ENCODE results near the gene DBNDD1.
"Not testable (repeated sequence)": the region's sequence is repeated elsewhere in the genome, so short reads cannot be mapped to it uniquely, and the experiment has no call there.

Gene DBNDD1, protein sequence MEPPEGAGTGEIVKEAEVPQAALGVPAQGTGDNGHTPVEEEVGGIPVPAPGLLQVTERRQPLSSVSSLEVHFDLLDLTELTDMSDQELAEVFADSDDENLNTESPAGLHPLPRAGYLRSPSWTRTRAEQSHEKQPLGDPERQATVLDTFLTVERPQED

DNA sequence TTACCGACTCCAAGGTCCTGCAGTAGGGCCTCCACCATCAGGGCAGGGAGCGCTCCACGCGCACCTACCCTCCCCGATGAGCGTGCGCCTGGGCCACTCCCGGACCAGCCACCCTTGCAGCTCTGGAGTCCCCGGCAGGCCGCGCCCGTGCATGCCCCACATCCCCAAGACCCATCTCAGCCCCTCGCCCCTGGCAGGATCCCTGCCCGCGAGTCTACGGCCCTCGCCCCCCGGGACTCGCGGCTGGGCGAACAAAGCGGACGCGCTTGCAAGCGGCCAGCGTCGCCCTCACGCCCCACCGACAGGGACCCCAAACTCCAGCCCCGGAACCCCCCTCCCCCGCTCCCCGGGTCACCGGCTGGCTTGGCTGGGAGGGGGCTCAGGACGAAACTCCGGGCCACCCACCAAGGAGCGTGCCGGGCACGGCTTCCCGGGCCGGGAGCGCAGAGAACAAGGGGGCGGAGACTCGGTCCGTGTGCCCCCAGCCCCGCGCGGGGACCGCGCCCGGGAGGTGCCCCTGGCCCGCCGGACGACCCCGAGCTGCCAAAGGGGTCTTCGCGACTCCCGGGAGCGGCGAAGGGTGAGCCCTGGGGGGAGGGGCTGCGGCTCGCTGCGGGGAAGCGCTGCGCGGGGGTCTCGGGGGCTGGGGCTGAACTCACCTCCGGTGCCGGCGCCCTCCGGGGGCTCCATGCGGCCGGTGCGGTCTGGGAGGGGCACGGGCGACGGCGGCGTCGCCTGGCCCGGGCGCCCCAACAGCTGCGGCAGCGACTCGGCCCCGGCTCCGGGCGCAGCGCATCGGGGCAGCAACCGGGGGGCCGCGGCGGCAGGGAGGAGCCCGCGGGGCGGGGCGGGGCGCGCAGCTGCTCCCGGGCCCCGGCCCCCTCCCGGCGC is at the start of gene DBNDD1:
Gene DBNDD1, minus strand, starts transcription at position 805 of the 891 bp plus-strand sequence. Its CDS starts 115 bp downstream, at position 690.
- TF ChIP-seq, protein P1, sequence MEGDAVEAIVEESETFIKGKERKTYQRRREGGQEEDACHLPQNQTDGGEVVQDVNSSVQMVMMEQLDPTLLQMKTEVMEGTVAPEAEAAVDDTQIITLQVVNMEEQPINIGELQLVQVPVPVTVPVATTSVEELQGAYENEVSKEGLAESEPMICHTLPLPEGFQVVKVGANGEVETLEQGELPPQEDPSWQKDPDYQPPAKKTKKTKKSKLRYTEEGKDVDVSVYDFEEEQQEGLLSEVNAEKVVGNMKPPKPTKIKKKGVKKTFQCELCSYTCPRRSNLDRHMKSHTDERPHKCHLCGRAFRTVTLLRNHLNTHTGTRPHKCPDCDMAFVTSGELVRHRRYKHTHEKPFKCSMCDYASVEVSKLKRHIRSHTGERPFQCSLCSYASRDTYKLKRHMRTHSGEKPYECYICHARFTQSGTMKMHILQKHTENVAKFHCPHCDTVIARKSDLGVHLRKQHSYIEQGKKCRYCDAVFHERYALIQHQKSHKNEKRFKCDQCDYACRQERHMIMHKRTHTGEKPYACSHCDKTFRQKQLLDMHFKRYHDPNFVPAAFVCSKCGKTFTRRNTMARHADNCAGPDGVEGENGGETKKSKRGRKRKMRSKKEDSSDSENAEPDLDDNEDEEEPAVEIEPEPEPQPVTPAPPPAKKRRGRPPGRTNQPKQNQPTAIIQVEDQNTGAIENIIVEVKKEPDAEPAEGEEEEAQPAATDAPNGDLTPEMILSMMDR (IDR thresholded peaks at IDR 0.05; ENCODE audit: control extremely low read depth, extremely low read depth, low read depth, missing control alignments), result no peak
- DNase-seq (ENCODE audit: extremely low spot score), result no peak
- ChIA-PET CTCF (interaction anchor here (0.8 to 1.5 kb wide), 6 partner anchors 10 to 69 kb away, joined by 3 to 5 read pairs (median 3); no protein-coding TSS in a partner anchor), POLR2A (no interaction called here)

DNA sequence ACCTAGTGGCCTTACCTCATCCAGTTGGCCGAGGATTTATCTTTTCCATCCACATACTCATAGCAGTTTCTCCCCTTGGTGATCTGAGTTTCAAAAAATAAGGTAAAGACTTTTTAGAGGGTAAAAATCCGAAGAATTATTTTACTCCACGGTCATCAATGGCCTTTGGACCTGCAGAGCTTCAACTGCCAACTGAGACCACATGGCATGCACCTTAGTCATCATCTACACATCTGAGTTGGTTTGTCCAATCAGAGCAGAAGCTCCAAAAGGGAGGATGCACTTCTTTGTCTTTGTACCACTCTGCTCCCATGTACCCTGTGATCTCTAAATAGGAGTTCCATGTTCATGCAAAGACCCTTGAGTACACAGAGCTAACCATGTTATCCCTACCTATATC is 42.2 kb upstream of the DBNDD1 start:
- TF ChIP-seq, protein P1 (IDR thresholded peaks at IDR 0.05; ENCODE audit: control extremely low read depth, extremely low read depth, low read depth, missing control alignments), result no peak
- POLR2A ChIA-PET, result no interaction called here
- CTCF ChIA-PET, result interaction anchor here (1.9 kb wide), 1 partner anchor 20 kb away, joined by 9 read pairs; no protein-coding TSS in a partner anchor
- no peak for DNase-seq (ENCODE audit: extremely low spot score)

DNA sequence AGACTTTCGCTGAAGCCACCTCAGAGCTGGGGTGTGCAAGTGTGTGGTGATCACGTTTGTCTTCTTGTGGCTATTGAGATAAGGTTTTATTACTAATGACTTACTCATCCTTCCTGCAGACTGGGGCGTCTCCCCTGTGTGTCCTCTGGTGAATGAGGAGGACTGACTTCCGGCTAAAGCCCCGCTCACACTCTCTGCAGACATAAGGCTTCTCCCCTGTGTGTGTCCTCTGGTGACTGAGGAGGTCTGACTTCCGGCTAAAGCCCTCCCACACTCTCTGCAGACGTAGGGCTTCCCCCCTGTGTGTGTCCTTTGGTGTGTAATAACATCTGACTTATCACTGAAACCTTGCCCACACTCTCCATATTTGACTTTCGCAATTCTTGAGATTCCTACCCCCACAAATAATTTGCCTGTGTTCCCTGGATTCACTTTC is 38.5 kb upstream of the DBNDD1 start:
- ChIA-PET POLR2A (no interaction called here), CTCF (no interaction called here)
- TF ChIP-seq, protein P1 (IDR thresholded peaks at IDR 0.05; ENCODE audit: control extremely low read depth, extremely low read depth, low read depth, missing control alignments), result no peak
- peak; percentile 29 for DNase-seq (ENCODE audit: extremely low spot score)

DNA sequence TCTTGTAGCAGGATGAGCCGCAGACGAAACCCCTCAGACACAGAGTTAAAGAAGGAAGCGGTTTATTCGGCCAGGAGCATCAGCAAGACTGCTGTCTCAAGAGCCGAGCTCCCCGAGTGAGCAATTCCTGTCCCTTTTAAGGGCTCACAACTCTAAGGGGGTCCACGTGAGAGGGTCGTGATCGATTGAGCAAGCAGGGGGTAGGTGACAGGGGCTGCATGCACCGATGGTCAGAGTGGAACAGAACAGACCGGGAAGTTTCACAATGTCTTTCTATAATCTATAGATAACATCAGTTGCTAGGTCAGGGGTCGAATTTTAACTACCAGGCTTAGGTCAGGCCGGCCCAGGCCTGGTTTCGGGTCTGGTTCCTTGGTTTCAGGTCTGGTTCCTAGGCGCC is 37.3 kb upstream of the DBNDD1 start:
- POLR2A ChIA-PET; DNase-seq (ENCODE audit: extremely low spot score): not testable (repeated sequence)
- CTCF ChIA-PET, result interaction anchor here (1.0 kb wide), 1 partner anchor 26 kb away, joined by 3 read pairs; no protein-coding TSS in a partner anchor

DNA sequence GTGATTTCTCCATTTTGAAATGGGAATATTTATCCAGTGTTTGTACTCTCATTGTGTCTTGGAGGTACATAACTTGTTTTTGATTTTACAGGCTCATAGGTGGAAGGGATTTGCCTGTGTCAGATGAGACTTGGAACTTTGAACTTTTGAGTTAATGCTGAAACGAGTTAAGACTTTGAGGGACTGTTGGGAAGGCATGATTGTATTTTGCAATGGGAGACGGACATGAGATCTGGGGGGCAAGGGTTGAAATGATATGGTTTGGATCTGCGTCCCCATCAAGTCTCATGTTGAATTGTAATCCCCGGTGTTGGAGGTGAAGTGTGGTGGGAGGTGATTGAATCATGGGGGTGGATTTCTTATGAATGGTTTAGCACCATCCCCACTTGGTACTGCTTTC is 36.1 kb upstream of the DBNDD1 start:
- POLR2A ChIA-PET, result no interaction called here
- CTCF ChIA-PET, result interaction anchor here (1.0 kb wide), 1 partner anchor 27 kb away, joined by 3 read pairs; no protein-coding TSS in a partner anchor
- no peak for DNase-seq (ENCODE audit: extremely low spot score)
- TF ChIP-seq, protein P1 (IDR thresholded peaks at IDR 0.05; ENCODE audit: control extremely low read depth, extremely low read depth, low read depth, missing control alignments), result no peak

DNA sequence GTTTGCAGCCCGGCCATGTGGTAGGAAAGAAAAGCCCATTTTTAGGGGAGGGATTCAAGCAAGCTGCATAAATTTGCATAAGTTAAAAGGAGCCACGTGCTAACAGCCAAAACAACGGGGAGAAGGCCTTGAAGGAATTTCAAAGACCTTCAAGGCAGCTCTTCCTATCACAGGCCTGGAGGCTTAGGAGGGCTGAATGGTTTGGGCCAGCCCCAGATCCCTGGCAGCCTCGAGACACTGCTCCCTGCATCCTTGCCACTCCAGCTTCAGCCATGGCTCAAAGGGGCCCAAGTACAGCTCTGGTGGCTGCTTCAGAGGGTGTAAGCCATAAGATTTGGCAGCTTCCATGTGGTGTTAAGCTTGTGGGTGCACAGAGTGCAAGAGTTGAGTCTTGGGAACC is 35.3 kb upstream of the DBNDD1 start:
- CTCF ChIA-PET, result interaction anchor here (1.3 kb wide), 1 partner anchor 27 kb away, joined by 6 read pairs; no protein-coding TSS in a partner anchor
- POLR2A ChIA-PET, result no interaction called here
- TF ChIP-seq, protein P1 (IDR thresholded peaks at IDR 0.05; ENCODE audit: control extremely low read depth, extremely low read depth, low read depth, missing control alignments), result no peak
- no peak for DNase-seq (ENCODE audit: extremely low spot score)
